Right lung (tissue), 5 donors: Measurements from ENCODE around the gene SPDL1. TPM values are rescaled to one million over a fixed set of nuclear protein-coding genes. Genes with fewer than 3 reads are reported as not detected.
A peak's percentile ranks its signal among the peaks of the same experiment; 100 is the strongest.
"Not testable (repeated sequence)": the region's sequence is repeated elsewhere in the genome, so short reads cannot be mapped to it uniquely, and the experiment has no call there.

ENCODE experiments used
- DNase-seq, 2 donors: peaks; one replicate each; pipeline ENCODE4 v3.0.0-alpha.2; 2013
- polyA plus RNA-seq, 5 donors: library from polyadenylated mRNA; unstranded; fragments of 120-200 nt; gene quantifications; one replicate each; pipeline versions ENCODE4 v1.2.1 to v1.2.3, GENCODE V29; 2013; ENCODE audit warnings: inconsistent platforms in 1 of 5, low replicate concordance in 1 of 5; ENCODE audit not compliant: insufficient read length in 5 of 5, insufficient read depth in 1 of 5

Gene SPDL1
- polyA plus RNA-seq, 5 donors = 24.8 to 51.6 (median 38.6) TPM

GRCh38 chr5:169567079-169567478, 16.5 kb upstream of the SPDL1 start:
- DNase-seq = no peak

DNA sequence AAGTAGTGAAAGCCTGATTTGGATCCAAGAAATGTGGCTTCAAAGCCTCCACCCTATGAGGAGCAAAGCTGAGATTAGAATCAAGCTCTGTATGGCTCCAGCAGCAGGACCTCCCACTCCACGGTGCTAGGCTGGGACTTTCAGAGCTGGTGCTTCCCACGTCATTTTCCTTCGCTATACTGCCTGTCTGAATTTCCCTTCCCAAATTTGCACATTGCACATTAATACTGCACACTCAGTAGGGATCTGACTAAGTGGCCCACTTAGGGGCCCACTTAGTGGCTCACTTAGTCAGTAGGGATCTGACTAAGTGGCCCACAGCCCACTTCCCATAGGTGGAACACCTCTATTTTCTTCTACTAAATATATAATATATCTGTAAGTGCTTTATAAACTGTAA, 14.1 kb upstream of the SPDL1 start:
- no peak for DNase-seq

DNA sequence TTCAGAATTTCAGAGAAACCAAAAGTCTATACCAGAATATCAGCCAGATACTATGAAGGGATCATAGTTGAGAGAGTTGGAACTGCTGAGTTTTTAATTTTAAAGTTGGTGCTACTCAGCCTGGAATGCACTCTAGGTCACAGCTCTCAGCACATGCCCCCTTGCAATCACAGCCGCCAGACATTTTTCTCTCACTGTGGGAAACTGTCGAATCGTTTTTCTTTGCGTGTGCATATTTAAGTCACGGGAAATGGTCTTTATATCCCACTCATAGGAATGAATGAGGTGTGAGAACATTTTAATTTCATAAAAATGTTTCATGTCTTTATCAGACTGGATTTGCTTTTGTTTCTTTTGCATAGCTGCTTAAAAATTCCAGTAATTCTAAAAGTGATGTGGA, 12.2 kb upstream of the SPDL1 start:
- no peak for DNase-seq

GRCh38 chr5:169574134-169574646, 9.4 kb upstream of the SPDL1 start:
- DNase-seq = no peak

- no peak for DNase-seq
Measured at GRCh38 chr5:169576181-169576598, 7.4 kb upstream of the SPDL1 start.

GRCh38 chr5:169577951-169578350, 5.6 kb upstream of the SPDL1 start:
- no peak for DNase-seq

- DNase-seq = no peak
Measured at GRCh38 chr5:169580964-169581363, 2.6 kb upstream of the SPDL1 start.

DNA sequence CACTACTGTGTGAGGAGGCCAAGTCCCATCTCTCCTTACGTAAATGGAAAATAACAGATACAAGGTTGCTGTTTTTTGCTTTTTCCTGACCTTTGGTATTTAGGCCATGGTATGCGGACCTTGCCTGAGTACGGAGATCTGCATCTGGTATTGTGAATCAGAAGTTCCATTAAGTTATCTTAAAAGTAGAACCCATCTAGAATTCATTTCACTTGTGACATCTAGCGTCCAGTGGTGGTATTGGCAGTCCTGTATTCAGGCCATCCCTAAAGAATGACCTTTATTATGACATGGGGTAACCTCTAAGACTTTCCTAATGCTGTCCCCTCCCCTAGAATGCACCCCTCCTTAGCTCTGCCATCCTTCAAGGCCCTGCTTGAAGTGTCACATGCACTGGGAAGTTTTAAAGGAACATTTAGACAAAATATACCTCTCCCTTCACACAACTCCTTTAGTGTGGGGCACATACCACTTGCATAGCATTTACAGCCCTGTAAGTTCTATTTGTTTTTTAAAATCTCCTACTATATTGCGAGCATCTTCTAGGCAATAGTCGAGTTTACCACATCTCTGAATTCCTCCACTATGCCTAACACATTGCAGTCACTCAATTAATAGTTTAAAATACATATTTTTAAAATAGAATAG, 1.9 kb upstream of the SPDL1 start:
- DNase-seq = peak in 1 of 2 donors; percentile 43

DNA sequence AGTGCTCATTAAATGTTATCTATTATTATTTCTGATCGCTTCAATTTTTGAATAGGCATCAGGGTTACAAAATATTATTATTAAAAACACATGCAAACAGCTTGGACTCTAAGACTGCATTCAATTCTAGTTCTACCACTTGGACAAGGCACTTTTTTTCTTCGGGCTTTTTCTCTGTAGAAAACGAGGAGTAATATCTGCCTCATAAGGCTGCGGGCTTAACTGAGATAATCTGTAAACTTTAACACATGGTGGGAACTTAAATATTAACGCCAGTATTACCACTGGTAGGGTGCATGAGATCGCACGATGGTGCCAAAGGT, 511 bp upstream of the SPDL1 start:
- DNase-seq = no peak

DNA sequence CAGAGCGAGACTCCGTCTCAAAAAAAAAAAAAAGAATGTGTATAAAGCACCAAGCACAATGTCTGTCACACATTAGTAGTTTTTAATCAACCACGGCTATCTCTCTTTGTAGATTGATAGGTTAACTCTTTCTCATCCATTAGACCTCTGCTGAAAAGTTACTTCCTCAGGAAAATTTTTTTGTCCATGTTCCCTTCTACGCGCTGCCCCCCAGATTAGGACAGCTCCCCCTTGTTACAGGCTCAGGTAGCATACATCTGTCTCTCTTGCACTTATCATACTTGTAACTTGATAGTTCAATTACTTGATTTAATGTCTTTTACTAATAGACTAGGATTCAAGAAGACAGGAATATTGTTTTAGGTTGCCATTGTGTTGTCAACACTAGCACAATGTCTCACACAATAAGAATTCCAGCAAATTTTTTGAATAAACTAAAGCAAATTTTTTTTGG, 1.5 kb downstream of the SPDL1 start:
- DNase-seq = no peak

DNA sequence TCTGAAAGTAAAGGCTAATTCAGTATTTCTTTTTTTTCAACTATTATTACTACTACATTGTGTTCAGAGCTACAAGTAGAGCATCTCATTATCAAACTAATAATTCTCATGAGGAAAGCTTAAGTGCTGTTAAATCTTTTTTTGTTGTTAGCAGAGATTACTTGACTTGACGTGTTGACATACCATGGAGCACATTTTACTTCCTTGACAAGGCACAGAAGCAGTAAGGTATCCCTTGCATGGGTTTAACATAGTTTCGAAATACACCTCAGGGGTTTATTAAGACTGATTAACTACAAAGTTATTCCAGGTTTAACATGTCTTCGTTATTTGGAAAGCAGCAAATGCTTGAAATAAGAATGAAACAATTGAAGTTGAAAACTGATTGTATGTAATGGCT, 7.0 kb downstream of the SPDL1 start:
- no peak for DNase-seq

DNA sequence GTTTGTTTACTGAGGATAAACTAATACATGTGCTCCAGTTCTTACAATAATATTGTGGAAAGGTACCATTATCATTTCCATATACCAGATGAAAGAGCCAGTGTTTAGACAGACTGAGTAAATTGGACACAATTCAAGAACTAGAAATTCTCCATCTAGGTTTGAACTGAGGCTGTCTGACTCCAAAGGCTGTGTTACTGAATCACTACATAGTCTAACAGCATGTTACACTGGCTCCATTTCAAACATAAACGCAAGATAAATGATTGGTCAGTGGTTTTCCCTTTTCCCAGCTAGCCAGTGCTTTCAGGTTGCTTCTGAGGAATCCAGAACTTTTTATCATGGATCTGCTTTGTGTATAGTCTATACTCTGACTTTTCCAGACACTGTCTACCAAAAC, 8.1 kb downstream of the SPDL1 start:
- no peak for DNase-seq

GRCh38 chr5:169592937-169593650, 9.5 kb downstream of the SPDL1 start:
- no peak for DNase-seq

- no peak for DNase-seq
Measured at GRCh38 chr5:169595172-169595820, 11.7 kb downstream of the SPDL1 start.

DNA sequence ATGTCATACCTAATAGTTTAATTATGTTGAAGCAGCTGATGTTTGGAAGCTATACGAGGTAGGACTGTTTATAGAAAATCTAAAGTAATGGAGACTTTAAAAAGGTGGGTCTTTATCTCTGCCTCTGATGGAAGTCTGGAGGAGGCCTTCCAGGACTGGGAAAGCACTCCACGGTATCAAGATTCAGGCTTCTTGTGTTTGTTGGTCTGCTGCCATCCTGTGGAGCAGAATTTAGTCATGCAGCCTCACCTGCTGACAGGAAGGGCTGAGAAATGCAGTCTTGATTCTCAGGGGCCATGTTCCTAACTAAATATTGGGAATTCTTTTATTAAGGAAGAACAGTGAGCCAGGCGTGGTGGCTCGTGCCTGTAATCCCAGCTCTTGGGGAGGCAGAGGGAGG, 15.9 kb downstream of the SPDL1 start:
- DNase-seq = no peak

DNA sequence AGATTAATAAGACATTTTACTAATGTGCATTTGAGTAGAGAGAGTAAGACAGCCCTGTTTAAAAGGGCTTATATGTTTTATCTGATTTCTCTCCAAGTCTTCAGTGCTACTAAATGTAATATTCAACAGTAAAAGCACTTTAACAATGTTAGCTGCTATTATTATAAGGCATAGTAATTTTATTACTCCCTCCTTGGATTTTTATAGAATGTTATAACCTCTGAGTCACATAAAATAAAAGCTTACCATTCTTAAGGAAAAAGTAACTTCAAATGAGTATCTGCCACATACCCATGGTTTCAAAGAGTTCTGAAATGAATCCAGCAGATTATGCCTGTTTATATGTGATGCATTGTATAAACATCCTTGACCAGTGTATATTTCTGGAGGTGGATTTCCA, 19.0 kb downstream of the SPDL1 start:
- DNase-seq = no peak

- DNase-seq = no peak
Measured at GRCh38 chr5:169606279-169606678, 22.7 kb downstream of the SPDL1 start.

GRCh38 chr5:169607882-169608281, 24.3 kb downstream of the SPDL1 start:
- no peak for DNase-seq

GRCh38 chr5:169609716-169610115, 26.1 kb downstream of the SPDL1 start:
- no peak for DNase-seq

DNA sequence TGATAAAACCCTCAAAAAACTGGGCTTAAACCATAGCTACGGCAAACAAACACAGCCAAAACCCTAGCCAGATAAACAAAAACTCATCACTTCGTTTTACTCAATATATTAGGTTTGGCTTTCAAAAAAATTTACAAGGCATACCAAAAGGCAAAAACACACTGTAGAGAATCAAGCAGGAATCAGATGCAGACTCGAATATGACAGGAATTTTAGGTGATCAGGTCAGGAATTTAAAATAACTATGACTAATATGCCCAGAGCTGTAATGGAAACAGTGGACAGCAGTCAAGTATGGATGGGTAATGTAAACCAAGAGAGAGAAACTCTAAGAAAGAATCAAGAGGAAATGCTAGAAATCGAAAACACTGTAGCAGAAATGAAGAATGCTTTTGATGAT, 27.0 kb downstream of the SPDL1 start:
- no peak for DNase-seq

- no peak for DNase-seq
Measured at GRCh38 chr5:169615561-169615960, 32.0 kb downstream of the SPDL1 start.

GRCh38 chr5:169624307-169624706, 40.7 kb downstream of the SPDL1 start:
- DNase-seq = not testable (repeated sequence)

DNA sequence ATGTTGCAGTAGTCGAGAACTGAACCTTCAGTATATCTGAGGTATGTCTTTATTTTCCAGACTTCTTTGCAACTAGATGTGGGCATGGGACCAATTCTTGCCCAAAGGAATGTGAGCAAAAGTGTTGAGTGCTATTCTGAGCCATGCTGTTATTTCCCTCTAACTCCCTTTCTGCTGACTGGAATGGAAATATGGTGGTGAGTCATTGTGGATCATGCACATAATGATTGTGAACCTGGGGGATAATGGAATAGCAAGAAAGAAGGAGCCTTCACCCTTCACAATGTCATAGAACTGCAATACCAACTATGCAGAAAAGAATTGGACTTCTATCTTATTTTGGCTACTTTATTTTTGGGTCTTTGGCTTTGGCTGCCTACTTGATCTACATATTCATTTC, 43.2 kb downstream of the SPDL1 start:
- no peak for DNase-seq
